Esophagus squamous epithelium (tissue), 4 donors: Measurements from ENCODE around the gene SOS1.

Experiments
- POLR2A ChIP-seq, 4 donors: fragments of 450-650 bp; IDR thresholded peaks; one replicate each; pipeline ENCODE4 v1.6.1; 2017; ENCODE audit warnings: antibody characterized with exemption in 4 of 4, mild to moderate bottlenecking in 4 of 4, moderate library complexity in 3 of 4
- TF ChIP-seq, protein P1 (sequence below), 6 experiments: fragments of 450-650 bp in 4 of 6; fragments of 200-600 bp in 2 of 6; sonication (generic) in 2 of 6; IDR thresholded peaks; one replicate each; pipeline ENCODE4 v1.5.1; 2016 to 2019; ENCODE audit warnings: antibody characterized with exemption in 6 of 6, mild to moderate bottlenecking in 4 of 6, moderate library complexity in 4 of 6

DNA sequence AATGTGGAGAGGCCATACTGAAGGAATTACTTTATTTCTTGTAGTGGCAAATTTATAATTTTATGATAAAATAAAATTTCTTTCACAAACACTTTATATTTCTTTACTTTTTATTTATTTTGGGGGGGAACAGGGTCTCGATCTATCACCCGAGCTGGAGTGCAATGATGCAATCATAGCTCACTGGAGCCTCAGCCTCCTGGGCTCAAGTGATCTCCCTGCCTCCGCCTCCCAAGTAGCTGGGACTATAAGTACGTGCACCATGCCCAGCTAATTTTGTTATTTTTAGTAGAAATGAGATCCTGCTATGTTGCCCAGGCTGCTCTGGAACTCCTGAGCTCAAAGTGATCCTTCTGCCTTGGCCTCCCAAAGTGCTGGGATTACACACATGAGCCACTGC, 59.6 kb downstream of the SOS1 start:
- TF ChIP-seq POLR2A (IDR thresholded peaks at IDR 0.05) = no peak
- TF ChIP-seq, protein P1, sequence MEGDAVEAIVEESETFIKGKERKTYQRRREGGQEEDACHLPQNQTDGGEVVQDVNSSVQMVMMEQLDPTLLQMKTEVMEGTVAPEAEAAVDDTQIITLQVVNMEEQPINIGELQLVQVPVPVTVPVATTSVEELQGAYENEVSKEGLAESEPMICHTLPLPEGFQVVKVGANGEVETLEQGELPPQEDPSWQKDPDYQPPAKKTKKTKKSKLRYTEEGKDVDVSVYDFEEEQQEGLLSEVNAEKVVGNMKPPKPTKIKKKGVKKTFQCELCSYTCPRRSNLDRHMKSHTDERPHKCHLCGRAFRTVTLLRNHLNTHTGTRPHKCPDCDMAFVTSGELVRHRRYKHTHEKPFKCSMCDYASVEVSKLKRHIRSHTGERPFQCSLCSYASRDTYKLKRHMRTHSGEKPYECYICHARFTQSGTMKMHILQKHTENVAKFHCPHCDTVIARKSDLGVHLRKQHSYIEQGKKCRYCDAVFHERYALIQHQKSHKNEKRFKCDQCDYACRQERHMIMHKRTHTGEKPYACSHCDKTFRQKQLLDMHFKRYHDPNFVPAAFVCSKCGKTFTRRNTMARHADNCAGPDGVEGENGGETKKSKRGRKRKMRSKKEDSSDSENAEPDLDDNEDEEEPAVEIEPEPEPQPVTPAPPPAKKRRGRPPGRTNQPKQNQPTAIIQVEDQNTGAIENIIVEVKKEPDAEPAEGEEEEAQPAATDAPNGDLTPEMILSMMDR (IDR thresholded peaks at IDR 0.05) = no peak
